GM19455 (cell line): ENCODE measurements around the gene RGL1.

Experiments used
- ATAC-seq: cut with Tn5 transposase; IDR thresholded peaks from one replicate; pipeline ENCODE4 v1.9.1; 2021; ENCODE audit not compliant: unreplicated experiment

The RGL1 gene

DNA sequence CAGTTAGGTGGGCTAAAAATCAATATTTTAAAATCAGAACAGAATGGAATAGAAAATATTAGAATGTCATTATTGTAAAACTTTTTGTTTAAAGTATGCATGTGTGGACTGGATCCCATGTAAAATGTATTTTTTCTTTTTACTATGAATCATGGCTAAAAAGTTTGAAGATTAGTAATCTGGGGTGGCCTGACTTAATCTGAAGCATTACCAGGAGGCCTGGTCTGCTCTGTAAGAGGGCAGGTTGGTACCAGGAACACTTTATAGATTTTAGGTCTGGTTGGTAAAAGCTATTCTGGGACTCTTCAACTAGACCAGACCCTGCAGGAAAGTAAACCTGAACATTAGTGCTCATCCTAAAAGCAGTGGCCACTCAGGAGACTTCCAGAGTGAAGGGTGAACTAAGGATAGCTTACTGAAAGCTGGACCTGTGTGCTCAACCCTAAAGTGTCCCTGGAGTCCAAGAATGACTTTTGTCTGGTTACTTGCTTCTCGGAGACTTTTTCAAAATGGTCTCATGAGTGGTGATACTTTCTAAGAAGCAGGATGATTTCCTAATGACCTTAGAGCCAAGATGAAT lies 16.5 kb downstream of the RGL1 start:
- ATAC-seq, result no peak

DNA sequence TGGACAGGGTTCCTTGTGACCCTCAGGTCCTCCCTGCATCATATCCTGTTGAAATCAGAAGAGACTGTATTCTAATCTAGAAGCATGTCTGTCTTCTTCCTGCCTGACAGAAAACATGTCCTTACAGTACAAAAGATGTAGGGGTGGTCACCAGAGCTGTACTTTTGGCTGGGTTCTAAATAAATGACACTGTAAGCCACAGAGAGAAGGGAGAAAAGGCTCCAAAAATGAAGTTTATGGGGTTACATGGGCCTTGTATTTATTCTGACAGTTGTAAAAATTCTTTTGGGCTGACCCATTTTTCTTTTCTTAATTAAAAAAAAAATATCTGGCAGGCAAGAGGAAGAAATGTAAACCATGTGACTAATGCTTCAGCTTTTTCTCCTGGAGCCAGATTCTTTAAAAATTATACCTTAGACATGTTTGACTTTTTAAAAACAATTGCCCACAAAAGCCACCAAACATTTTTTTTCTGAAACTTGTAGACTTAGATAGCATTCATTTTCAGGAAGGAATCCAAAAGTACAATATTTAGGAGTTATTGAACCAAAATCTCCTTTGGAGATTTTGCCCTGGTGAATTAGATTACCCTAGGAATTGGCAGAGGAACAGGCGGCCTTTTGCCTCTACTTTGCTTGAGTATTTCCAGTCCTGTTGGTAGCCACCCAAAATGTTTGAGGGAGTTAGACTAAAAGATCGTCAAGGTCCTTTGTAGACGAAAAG lies 17.1 kb downstream of the RGL1 start:
- no peak for ATAC-seq

DNA sequence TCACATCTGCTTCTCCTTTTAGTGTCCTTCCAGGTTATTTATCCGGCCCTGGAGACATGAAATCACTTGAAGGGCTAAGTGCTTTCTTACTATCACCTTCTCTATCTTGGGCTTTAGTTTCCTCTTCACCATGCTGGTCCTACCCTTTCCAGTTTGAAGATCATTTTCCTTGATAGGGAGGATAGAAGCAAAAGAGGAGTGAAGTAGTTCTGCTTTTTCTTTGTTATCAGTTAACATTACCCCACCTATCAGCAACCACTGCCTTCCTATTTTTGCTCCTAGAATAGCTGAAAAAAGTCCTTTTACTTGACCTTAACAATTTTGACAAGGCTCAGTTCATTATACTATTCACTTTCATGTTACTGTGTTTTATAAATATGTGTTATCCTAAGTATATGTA lies 19.4 kb downstream of the RGL1 start:
- ATAC-seq, result no peak

DNA sequence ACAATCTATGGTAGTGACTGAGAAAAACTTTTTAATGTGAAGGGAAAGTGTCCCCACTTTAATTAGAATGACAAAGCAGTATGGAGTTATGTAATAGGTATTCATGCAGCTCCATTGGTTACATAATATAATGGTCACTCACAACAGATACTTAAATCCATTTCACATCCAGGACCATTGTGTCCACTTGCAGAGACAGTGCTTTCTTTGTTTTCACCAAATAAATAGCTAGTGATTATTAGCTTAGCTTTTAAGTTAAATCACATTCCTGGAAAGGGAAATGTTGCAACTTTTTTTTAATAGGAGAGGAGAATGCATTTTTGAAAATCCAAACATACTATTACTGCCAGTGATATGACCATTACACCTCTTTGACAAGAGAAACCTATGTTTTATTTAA lies 22.9 kb downstream of the RGL1 start:
- no peak for ATAC-seq

DNA sequence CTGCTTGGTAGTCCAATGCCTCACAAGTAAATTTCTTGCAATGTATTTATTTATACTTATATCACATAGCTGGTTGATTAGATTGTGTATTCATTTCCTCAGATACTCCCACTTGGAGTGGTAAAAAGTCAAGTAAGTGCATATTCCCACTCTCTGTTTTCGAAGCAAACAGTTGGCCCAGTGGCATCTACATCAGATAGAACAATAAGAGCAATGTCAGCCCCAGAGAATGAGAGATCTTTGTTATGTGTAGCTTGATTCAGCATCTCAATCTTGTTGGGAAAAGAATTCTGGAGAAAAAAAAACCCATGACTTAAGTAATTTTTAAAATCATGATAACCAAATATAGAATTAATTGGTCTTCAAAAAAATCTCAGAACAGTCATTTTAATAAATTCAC lies 25.5 kb downstream of the RGL1 start:
- ATAC-seq, result no peak

DNA sequence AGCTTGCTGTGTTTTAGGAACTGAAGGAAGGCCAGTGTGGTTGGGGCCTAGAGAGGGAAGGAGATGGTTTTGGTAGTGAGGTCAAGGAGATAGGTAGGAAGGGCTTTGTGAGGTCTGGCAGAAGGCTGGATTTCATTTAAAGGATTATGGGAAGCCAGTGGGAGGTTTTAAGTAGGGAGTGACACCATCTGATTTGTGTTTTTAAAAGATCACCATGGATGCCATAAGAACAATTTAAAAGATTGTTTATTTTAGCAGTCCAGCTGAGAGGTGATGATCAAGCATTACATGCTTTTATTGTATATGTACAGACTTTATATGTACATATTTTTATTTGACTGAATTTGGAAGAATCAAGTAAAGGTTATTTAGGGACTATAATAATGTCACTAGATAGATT lies 26.4 kb downstream of the RGL1 start:
- no peak for ATAC-seq

DNA sequence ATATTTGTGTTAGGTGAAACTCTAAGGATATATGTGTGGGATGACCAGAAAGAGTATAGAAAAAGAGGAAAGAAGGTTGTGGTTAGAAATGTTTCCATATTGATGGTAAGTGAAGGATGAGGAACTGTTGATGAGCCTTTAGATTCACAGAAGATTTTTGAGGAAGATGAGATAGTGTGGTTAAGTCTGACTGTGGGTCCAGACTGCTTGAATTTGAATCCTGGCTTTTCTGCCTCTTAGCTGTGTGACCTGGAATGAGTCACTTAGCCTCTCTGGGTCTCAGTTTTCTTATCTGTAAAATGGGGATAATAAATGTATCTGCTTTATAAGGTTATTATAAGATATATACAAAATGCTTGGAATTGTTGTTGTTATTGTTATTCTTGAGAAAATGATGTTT lies 27.5 kb downstream of the RGL1 start:
- no peak for ATAC-seq

DNA sequence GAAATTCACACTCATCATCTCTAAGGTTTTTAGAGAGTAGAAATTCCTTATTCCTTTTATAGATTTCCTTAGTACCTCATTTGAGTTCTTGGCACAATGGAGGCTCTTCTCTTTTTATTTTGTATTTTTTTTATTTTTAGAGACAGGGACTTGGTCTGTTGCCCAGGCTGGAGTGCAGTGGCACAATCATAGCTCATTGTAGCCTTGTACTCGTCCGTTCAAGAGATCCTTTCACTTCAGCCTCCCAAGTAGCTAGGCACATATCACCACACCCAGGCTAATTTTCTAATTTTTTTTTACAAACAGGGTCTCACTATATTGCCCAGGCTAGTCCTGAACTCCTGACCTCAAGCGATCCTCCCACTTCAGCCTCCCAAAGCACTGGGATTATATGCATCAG lies 29.6 kb downstream of the RGL1 start:
- ATAC-seq, result no peak

DNA sequence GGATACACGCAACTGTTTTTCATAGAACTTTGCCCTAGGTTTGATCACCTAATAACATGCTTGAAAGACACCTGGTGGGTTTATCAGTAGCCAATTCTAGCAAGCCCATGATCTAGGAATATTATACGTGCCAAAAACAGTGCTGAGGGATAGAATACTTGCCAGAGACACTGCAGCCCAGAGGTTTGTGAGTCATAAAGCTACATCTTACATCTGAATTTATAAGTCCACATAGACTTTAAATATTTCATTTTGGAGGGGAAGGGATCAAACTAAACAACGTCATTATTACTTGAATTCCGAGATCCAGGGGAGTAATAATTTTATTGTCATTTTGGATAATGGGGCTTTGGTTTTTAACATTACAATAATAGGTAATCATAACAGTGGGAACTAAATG lies 31.7 kb downstream of the RGL1 start:
- ATAC-seq, result no peak

DNA sequence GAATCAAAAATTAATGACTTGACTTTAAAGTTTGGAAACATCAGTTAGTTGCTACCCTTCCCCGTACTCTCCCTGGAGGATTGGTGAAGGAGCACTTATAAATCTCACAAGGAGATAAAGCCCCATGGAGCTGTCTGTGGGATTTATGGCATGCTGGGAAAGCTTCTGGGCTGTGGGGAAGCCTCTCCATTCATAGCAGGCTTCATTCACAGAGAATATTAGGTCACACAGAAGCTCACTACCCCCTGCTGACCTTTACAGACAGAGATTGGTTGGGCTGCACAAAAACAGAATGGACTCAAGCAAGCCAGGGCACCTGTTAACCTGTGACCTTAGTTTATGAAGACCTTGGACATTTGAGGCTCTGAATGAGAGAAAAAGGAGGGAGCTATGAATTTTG lies 32.1 kb downstream of the RGL1 start:
- ATAC-seq, result no peak

DNA sequence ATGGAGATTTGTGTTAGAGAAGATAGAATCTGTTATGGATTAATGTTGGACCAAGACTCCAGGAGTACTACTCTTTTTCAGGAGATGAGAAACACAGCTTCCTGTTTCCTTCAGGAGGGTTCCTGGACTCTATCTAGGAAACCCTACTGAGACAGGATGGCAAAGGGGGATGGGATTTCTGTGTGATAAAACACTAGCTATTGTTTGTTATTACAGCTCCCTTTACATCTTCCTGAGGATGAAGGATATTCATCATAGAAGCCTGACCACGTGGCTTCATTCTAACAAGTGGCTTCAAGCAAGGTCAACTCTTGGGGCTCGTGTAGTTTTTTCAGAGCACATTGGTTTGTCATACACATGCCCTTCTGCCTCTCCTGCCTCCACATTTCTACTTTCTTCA lies 33.3 kb downstream of the RGL1 start:
- ATAC-seq, result no peak

DNA sequence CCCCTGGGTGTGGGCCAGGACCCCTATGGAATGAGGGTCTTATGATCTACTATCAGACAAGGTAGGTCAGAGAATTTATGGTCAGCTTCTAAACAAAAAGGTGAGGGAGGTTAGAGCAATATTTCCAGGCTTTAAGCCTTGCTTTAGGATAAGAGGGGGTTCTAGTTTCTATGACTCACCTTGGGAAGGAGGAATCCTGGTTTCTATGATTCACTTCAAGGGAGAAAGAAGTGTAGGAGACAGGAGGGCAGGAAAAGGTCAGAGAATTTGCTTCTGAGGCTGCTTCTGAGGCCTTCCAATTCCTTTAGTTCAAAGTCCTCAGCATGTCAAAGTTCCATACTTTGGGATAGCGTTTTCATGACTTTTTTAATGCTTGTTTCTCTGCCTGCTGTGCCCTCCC lies 35.2 kb downstream of the RGL1 start:
- no peak for ATAC-seq

DNA sequence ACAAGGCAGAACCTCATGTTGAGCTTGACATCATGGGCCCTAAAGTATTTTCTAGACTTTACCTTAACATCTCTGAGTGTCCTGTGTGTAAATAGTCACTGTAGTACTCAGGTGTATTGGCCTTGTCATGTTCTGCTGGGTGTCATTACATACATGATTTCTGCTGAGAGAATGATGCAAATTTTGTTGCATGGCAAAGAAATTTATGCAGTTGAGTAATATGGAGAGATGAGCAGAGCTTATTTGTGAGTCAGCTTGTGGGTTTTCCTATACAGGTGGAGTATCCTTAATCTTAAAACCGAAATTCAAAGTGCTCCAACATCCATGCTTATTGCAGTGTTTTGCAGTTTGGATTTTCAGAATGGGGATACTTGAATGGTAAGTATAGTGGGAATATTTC lies 36.6 kb downstream of the RGL1 start:
- no peak for ATAC-seq

DNA sequence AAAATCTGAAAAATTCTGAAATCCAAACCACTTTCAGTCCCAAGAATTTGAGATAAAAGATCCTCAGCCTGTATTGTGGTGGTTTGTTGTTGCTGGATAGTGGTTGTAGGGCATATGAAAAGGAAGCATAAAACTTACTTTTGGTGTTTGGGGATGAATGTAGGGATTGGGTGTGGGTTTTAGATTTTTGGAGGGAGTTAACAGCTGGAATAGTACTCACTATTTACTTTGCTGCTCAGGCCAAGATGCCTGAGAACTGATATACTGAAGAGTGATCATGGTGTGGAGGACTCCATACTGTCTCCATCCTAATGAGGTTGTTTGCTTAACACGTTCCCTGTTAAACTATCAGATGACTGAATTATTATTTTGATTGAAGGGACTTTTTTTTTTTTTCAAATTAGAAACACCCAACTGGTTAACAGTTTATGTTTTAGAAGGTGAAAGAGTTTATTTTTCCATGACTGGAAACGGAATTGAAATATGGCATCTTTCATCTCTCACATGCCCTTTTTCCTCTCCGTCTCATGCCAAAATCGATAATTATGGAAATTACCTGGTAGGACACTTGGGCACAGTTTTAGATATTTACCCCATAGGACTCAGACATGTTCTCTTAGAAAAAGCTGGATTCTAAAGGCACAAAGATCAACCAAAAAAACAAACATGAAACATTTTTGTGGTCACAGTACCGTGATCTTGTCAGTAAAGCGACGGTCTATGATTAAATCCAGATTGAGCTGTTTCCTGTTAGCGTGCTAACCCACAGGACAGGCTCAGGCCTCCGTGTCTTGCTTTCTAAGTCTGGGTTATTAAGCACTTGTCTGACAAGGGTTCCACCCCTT lies 37.3 kb downstream of the RGL1 start:
- ATAC-seq, result peak; percentile 93

DNA sequence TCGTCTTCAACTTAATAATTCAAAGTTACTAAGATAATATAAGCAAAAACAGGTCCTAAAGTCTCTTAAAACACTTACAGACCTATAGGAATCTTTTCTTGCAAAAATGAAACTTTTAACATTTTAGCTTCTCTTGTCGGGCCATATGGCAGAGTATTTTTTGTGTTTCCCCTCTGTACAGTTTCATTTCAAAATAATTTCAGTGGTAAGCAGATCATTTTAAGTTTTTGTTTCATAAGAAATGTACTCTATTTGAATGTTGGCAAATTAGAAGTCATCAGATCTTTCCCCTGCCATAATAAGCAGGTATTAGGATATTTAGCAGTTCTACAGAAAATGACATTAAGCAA lies 37.9 kb downstream of the RGL1 start:
- peak; percentile 54 for ATAC-seq

DNA sequence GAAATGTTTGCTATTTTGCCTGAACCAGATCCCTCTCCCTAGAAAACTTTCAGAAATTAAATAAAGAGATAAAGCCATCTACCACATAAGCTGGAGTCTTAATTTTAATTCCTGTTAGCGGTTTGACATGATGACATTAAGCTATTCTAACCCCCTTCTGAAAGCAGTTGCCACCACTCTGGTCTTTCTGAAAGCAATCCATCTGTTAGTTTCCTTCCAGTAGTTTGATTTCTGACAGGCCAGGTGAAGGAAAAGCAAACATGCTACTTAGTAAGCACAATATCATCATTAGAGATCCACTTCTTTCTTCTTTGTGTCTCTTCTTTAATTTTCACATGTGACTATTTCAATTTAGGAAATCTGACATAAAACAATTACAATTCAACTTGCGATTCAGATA lies 39.9 kb downstream of the RGL1 start:
- no peak for ATAC-seq

DNA sequence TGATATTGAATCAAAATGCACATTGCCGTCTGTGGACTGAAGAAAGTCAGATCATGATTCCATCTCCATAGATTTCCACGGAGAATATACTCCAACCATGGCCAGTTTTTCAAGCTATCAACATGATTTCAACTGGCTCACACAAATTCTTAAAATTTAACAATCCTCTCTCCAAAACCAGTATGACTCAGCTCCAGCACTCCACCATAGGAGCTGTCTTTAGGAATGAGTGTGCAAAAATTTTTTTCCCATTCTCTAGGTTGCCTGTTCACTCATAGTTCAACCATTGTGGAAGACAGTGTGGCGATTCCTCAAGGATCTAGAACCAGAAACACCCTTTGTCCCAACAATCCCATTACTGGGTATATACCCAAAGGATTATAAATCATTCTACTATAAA lies 40.8 kb downstream of the RGL1 start:
- ATAC-seq, result no peak

DNA sequence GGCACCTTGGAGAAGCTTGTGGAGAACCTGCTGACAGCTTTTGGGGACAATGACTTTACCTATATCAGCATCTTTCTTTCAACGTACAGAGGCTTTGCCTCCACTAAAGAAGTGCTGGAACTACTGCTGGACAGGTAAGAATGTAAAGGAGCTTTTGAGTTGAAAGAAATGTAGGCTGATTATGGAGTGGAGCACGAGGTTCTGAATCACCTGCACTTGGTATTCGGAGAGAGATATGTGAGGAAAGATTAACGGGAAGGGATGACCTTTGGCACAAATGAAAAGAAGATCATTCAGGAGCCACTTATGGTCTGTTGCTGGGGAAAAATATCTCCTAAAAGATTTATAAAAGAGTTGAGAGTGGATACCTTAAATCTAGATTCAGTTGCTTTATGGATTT lies 42.7 kb downstream of the RGL1 start:
- no peak for ATAC-seq

DNA sequence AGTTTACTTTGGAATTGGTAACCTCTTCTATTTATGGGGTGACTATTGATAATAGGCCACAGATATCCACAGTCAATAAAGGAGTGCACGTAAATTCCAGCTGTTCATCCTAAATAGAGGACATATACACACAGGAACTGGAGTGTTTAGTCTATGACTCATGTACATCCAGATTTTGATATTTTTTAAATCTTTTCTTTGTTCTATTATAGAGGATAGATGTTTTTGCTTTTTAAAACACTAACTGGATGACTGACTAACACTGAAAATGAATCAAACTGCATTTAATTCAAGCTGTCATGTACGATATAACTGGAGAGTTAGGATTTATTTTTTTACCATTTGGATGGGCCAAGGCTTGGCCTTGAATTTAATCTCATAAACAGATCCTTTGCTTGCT lies 45.9 kb downstream of the RGL1 start:
- ATAC-seq, result no peak

DNA sequence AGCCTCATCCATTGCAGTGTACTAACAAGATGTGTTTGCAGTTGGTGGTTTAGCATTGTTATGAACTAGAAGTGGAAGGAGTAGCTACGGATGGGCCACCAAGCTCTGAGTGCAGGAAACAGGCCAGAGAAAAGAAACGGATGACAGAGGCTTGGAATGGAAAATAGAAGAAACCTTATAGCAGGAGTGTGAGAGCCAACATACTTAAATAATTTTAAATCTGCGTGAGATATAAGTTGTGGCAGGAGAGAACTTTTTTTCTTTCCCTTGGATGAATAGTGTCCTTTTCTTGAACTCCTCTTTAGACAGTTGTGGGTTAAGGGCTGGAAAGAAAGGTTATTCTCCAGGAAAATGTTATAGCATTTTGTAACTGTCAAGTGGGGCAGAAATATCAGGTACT lies 54.2 kb downstream of the RGL1 start:
- ATAC-seq, result no peak

DNA sequence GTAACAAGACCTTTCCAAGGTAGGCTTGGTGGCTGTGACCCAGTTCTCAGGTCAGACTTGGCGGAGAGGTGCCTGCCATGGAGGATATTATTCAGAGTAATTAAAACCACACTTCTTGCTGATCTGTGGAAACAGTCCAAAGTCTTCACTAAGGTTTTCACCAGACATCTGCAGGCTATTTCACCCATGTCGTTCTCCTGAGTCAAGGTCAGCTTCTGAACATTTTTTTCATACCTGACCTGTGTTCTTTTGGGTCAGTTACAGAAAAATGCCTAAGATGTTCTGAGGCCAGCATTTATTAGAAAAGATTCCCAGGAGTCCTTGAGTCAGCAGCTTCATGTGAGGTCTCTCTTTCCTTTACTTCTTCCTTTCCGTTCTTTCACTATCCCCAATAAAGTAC lies 54.9 kb downstream of the RGL1 start:
- no peak for ATAC-seq

DNA sequence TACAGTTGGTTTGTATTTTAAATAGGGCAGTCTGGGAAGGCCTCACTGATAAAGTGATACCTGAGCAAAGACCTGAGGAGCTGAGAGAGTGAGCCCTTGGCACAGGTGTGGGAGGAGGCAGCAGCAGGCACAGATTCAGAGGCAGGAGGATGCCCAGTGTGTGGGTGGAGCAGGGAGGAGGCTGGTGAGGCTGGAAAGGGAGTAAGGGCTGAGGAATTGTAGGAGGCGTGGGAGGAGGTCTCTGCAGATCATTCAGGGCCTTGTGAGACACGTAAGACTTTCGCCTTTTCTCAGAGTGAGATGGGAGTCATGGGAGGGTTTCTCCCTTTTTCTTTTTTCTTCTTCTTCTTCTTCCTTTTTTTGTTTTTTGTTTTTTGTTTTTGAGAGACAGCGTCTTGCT lies 58.0 kb downstream of the RGL1 start:
- ATAC-seq, result no peak
